Measurements from ENCODE around the gene KCNJ15. TPM values are rescaled to one million over a fixed set of nuclear protein-coding genes. Genes with fewer than 3 reads are reported as not detected.

KCNJ15 gene
- total RNA-seq, 1 experiment from 2014 or later = not detected

DNA sequence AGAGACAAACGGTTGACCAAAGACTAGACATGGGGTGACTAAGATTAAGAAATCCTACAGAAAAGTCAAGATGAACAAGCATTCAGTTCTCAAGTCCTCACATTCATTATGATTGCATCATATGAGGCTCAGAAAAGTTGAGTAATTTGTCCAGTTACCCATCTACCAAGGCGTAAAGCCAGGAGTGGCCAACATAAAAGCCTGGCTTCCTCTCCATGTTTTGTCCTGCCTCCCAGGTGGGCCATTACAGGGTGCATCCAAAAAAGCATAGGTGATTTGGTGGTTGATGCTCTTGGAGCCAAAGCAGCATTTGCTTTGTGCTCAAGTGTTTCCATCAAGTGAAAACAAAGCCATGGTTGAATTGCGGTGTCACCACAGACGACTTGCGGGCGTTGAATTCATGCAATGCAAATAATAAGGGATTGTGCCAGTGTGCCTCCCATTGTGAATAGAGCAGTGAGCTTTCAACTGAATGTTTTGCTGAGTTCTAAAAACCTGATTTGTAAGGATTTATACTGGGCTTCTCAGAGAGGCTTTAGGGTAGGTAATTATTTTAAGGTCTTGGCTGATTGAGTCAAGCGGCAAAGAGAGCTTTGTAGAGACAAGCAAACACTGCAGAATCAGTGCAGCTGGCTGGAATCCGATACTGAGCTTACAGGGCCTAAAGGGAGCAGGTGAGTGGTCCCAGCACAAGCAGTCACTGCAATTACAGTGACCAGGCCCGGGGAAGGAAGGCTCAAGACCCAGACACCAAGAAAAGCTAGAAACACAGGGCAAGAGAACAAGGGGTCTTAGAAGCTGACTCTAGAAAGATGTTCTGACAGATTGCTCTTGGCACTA, 54.1 kb downstream of the KCNJ15 start:
- no peaks in the 10 kb centered on the region for H3K36me3 ChIP-seq
- H3K4me3 ChIP-seq = no peak overlapping the region
- H3K27me3 ChIP-seq = peaks cover 5% of the 10 kb centered on the region; the same call in 1 of the 2 replicates
- H3K9me3 ChIP-seq (replicated peaks) = no peaks in the 10 kb centered on the region
- no peaks in the 10 kb centered on the region for H3K4me1 ChIP-seq
- H3K27ac ChIP-seq = no peak overlapping the region
- DNase-seq = no peak

- no peaks in the 10 kb centered on the region for H3K4me1 ChIP-seq
- no peaks in the 10 kb centered on the region for H3K9me3 ChIP-seq (replicated peaks)
- H3K27ac ChIP-seq = no peak overlapping the region
- H3K4me3 ChIP-seq = no peak overlapping the region
- peaks cover 5% of the 10 kb centered on the region; the same call in 1 of the 2 replicates for H3K27me3 ChIP-seq
- no peak for DNase-seq
- H3K36me3 ChIP-seq = no peaks in the 10 kb centered on the region
These were observed 55.0 kb downstream of the KCNJ15 start for GRCh38 chr21:38311765-38312164.

DNA sequence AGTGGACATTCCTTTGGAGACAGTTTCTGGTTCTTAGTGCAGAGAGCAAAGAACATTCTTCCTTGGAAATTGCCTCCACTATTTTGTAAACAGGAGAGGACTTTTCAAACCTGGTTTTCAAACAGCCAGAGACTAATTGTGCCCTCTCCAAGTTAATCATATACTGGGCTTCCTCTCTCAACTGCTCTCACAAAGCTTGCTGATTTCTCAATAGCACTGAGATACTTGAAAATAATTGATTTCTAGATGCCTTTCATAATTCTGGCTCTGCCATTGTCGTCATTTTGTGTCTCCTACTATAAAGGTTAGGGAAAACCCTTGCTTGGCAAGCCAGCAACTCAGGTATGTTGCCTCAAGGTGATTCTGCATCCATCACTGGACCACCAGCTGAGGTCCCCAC, 56.0 kb downstream of the KCNJ15 start:
- H3K27me3 ChIP-seq = no peaks in the 10 kb centered on the region; the same call in 1 of the 2 replicates
- H3K27ac ChIP-seq = no peak overlapping the region
- DNase-seq = no peak
- H3K4me1 ChIP-seq = no peaks in the 10 kb centered on the region
- no peak overlapping the region for H3K4me3 ChIP-seq
- H3K36me3 ChIP-seq = no peaks in the 10 kb centered on the region
- no peaks in the 10 kb centered on the region for H3K9me3 ChIP-seq (replicated peaks)

DNA sequence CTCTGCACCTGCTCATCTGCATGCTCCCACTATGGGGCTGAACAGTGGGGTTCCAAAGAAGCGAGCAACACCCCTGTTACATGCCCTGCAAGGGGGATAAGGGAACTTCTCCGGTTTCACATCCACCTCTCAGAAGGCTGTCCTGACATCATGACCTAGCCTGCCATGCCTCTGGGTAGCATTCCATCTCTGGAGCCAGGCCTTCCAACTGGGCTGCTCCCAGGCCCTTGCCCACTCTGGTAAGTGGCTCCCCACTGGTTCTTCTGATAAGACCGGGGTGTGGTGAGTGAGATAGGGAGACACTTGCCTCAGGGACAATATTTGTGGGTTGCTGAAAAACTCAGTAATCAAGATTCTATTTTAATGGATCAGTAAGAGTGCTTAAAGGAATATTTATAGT, 57.8 kb downstream of the KCNJ15 start:
- H3K4me1 ChIP-seq = no peaks in the 10 kb centered on the region
- no peak for DNase-seq
- H3K36me3 ChIP-seq = no peaks in the 10 kb centered on the region
- H3K4me3 ChIP-seq = no peak overlapping the region
- no peaks in the 10 kb centered on the region for H3K9me3 ChIP-seq (replicated peaks)
- no peaks in the 10 kb centered on the region; the same call in 1 of the 2 replicates for H3K27me3 ChIP-seq
- no peak overlapping the region for H3K27ac ChIP-seq

- H3K27ac ChIP-seq = no peak overlapping the region
- H3K36me3 ChIP-seq = no peaks in the 10 kb centered on the region
- H3K4me1 ChIP-seq = no peaks in the 10 kb centered on the region
- H3K9me3 ChIP-seq (replicated peaks) = no peaks in the 10 kb centered on the region
- no peaks in the 10 kb centered on the region; the same call in 1 of the 2 replicates for H3K27me3 ChIP-seq
- H3K4me3 ChIP-seq = no peak overlapping the region
- DNase-seq = no peak
These were observed 58.3 kb downstream of the KCNJ15 start for GRCh38 chr21:38315122-38315521.

- no peaks in the 10 kb centered on the region for H3K27me3 ChIP-seq
- no peaks in the 10 kb centered on the region for H3K36me3 ChIP-seq
- no peaks in the 10 kb centered on the region for H3K9me3 ChIP-seq (replicated peaks)
- no peak overlapping the region for H3K4me3 ChIP-seq
- H3K4me1 ChIP-seq = no peaks in the 10 kb centered on the region
- no peak overlapping the region for H3K27ac ChIP-seq
- no peak for DNase-seq
These were observed 63.0 kb downstream of the KCNJ15 start for GRCh38 chr21:38319781-38320180.

DNA sequence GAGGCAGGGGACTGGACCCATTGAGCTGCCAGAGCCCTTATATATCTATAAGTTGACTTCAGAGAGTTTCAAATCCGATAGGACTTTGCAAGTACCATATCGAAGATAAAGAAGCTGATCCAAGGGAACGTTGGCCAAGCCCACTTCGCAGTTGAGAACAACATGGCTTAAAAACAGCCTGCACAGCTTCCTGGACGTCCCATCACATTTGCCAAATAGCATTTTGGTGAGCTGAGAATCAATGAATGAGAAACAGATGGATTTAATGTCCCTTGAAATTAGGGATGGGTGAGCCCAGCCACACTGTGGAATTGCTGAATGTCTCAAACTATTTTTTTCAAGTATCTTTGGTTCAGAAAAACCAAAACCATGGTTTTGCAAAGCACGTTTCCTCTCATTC, 64.8 kb downstream of the KCNJ15 start:
- Histone ChIP-seq H3K4me1 (no peaks in the 10 kb centered on the region), H3K36me3 (no peaks in the 10 kb centered on the region)

GRCh38 chr21:38322311-38322950, 65.6 kb downstream of the KCNJ15 start:
- no peak for DNase-seq
- Histone ChIP-seq H3K9me3 (replicated peaks) (no peaks in the 10 kb centered on the region), H3K27me3 (no peaks in the 10 kb centered on the region), H3K27ac (no peak overlapping the region), H3K36me3 (no peaks in the 10 kb centered on the region), H3K4me3 (no peak overlapping the region), H3K4me1 (no peaks in the 10 kb centered on the region)

More for the DNA sequence above, 64.8 kb downstream of the KCNJ15 start:
- no peaks in the 10 kb centered on the region for H3K9me3 ChIP-seq (replicated peaks)
- H3K4me3 ChIP-seq = no peak overlapping the region
- H3K27ac ChIP-seq = no peak overlapping the region
- DNase-seq = no peak
- no peaks in the 10 kb centered on the region for H3K27me3 ChIP-seq

DNA sequence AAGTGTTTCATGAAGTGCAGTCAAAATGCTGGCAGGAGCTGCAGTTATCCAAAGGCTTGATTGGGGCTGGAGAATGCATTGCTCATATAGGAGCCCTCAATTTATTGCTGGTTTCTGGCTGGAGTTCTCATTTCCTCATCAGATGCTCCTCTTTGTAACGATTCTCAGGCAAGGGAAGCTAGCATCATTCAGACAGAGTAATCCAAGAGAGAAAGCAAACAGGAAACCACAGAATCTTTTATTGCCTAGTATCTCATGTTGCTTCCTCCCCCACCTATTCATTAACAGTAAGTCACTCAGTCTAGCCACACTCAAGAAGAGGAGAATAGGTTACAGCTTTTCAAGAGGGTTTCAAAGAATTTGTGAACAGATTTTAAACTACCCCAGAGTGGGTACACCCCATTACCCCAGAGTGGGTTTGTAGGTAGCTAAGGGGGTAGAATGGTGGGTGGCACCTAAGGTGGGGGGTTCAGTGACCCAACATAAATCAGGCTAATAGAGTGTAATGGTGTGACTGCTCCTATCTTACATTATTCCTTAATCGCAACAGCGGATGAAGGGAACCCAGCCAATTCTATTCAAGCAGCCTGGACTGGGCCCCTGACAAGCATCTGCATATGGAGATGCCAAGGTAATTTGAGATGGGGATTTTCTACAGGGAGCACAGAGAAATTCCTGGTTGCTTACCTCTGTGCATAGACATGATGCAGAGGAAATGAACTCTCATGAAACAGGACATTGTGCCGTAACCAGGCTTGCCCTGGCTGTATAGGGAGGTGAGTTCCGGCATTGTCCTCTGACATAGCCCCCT, 67.1 kb downstream of the KCNJ15 start:
- H3K36me3 ChIP-seq = no peaks in the 10 kb centered on the region
- no peaks in the 10 kb centered on the region for H3K4me1 ChIP-seq
- no peak overlapping the region for H3K4me3 ChIP-seq
- no peaks in the 10 kb centered on the region for H3K27me3 ChIP-seq
- peak in 1 of 2 experiments; percentile 12 for DNase-seq
- no peak overlapping the region for H3K27ac ChIP-seq
- H3K9me3 ChIP-seq (replicated peaks) = no peaks in the 10 kb centered on the region

- DNase-seq = no peak
- H3K36me3 ChIP-seq = no peaks in the 10 kb centered on the region
- H3K4me1 ChIP-seq = no peaks in the 10 kb centered on the region
- no peak overlapping the region for H3K4me3 ChIP-seq
- no peaks in the 10 kb centered on the region for H3K9me3 ChIP-seq (replicated peaks)
- H3K27ac ChIP-seq = no peak overlapping the region
- no peaks in the 10 kb centered on the region for H3K27me3 ChIP-seq
These were observed 68.4 kb downstream of the KCNJ15 start for GRCh38 chr21:38325216-38325615.

GRCh38 chr21:38325731-38326420, 69.1 kb downstream of the KCNJ15 start:
- Histone ChIP-seq H3K9me3 (replicated peaks) (no peaks in the 10 kb centered on the region), H3K27ac (no peak overlapping the region), H3K36me3 (no peaks in the 10 kb centered on the region), H3K4me3 (no peak overlapping the region), H3K4me1 (no peaks in the 10 kb centered on the region), H3K27me3 (no peaks in the 10 kb centered on the region)
- no peak for DNase-seq

GRCh38 chr21:38326429-38326828, 69.6 kb downstream of the KCNJ15 start:
- Histone ChIP-seq H3K4me1 (no peaks in the 10 kb centered on the region), H3K27me3 (no peaks in the 10 kb centered on the region), H3K4me3 (no peak overlapping the region), H3K36me3 (no peaks in the 10 kb centered on the region), H3K9me3 (replicated peaks) (no peaks in the 10 kb centered on the region), H3K27ac (no peak overlapping the region)
- no peak for DNase-seq

DNA sequence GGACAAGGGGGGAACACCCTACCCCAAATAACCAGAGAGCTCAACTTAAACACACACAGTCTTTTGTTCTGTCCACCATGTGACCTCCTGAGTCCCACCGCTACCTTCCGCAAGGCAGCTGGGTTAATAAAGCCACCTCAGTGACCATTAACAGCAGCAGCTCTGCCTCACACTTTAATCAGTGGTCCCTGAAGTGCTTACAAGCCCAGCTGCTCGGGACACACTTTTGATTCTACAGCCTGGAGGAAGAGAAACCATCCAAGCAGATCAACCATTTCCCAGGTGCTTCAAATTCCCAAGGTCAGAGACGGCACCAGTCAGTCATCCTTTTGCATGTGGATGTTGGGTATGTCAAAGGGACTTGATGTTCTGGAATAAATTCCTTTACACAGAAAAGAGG, 70.1 kb downstream of the KCNJ15 start:
- no peaks in the 10 kb centered on the region for H3K4me1 ChIP-seq
- H3K27ac ChIP-seq = no peak overlapping the region
- no peaks in the 10 kb centered on the region for H3K36me3 ChIP-seq
- no peak for DNase-seq
- H3K9me3 ChIP-seq (replicated peaks) = no peaks in the 10 kb centered on the region
- no peak overlapping the region for H3K4me3 ChIP-seq
- H3K27me3 ChIP-seq = no peaks in the 10 kb centered on the region

- no peaks in the 10 kb centered on the region for H3K27me3 ChIP-seq
- H3K27ac ChIP-seq = no peak overlapping the region
- H3K36me3 ChIP-seq = no peaks in the 10 kb centered on the region
- H3K4me1 ChIP-seq = no peaks in the 10 kb centered on the region
- no peak for DNase-seq
- no peak overlapping the region for H3K4me3 ChIP-seq
- no peaks in the 10 kb centered on the region for H3K9me3 ChIP-seq (replicated peaks)
These were observed 71.2 kb downstream of the KCNJ15 start for GRCh38 chr21:38327984-38328383.
